CD4-positive, alpha-beta T cell treated with Interleukin-1 beta for 1 hour (primary cell): ENCODE measurements around the gene DUSP6.
A peak's percentile ranks its signal among the peaks of the same experiment; 100 is the strongest.

Experiments used
- DNase-seq, 2 donors: peaks; one replicate each; pipeline ENCODE4 v3.0.0-alpha.2; 2020 to 2022

DUSP6 gene

GRCh38 chr12:89352492-89353187 lies at the start of gene DUSP6:
DUSP6 (minus strand) TSS chr12:89352501; CDS start chr12:89352039, 462 bp downstream.
- peak; percentile 88 to 92 for DNase-seq

DNA sequence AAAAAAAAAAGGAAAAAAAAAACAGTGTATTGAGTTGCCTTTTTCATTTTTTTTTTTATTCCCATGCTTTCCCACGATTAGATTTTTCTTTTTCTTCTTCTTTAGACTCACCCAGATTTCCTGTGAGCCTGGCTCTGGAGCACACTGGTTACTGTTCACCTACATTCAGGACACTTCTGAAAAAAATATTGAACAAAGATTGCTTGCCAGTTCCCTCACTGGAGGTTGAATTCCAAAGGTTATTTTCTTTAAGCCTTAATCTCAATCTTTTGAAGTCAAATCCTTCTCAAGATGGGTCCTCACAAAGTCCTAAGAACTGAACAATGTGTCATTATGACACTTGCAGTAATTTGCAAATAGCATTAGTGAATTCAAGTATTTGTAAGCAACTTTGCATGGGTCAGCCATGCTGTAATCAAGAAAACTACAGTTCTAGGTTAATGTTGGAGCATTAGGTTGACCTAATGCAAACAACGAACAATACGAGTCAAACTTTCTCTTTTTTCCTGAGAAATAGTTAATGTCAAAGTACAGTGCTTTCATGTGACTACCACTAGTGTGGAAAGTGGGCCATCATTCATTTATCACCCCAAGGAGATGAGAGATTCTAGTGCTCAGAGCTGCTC lies 49.2 kb upstream of the DUSP6 start:
- DNase-seq = no peak

- DNase-seq = no peak
Measured at GRCh38 chr12:89400415-89400814, 48.1 kb upstream of the DUSP6 start.

- DNase-seq = no peak
Measured at GRCh38 chr12:89395712-89396111, 43.4 kb upstream of the DUSP6 start.

DNA sequence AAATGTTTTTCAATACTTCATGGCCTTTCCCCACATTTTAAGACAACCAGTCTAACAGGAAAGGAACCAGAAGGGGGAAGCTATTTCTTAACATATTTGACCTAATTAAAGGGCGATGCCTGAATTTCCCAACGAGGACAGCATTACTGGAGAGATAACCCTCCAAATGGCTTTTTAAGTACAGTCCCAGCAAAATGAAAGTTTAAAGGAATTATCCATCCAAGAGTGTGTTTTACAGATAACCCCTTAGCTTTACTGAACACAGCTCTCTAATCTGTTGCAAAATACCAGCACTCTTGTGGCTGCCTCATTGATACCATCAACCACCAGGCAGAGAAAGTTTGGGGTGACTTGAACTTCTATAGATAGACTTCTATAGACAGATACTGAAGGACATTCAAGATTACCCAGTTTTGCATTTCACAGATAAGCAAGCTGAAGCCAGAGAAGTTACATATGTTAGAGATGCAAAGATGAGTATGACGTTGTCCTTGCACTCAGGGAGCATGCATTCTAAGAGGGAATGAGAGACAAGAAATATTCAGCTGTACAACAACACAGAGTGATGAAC lies 41.3 kb upstream of the DUSP6 start:
- DNase-seq = no peak

DNA sequence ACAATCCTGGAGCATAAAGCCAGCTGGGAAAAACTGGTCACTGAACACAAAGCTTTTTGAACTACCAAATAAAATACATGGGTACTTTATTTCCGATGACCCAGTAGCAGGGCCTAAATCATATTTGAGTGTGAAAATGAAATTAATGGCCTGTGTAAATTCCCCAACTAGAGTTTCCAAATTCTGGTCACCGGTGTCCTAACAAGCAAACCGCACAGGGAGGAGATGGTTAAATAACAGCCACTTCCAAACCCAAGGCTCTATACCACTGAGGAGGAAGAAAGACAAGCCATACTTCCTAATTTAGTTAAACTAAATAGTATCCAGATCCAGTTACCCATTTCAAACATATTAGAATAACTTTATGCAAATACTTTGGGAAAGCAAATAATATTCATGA lies 40.1 kb upstream of the DUSP6 start:
- DNase-seq = no peak

- DNase-seq = no peak
Measured at GRCh38 chr12:89391726-89392336, 39.5 kb upstream of the DUSP6 start.

- peak in 1 of 2 donors; percentile 5 for DNase-seq
Measured at GRCh38 chr12:89390802-89391673, 38.7 kb upstream of the DUSP6 start.

GRCh38 chr12:89389755-89390661 lies 37.7 kb upstream of the DUSP6 start:
- no peak for DNase-seq

- DNase-seq = no peak
Measured at GRCh38 chr12:89386138-89386537, 33.8 kb upstream of the DUSP6 start.

GRCh38 chr12:89384807-89385206 lies 32.5 kb upstream of the DUSP6 start:
- DNase-seq = no peak

DNA sequence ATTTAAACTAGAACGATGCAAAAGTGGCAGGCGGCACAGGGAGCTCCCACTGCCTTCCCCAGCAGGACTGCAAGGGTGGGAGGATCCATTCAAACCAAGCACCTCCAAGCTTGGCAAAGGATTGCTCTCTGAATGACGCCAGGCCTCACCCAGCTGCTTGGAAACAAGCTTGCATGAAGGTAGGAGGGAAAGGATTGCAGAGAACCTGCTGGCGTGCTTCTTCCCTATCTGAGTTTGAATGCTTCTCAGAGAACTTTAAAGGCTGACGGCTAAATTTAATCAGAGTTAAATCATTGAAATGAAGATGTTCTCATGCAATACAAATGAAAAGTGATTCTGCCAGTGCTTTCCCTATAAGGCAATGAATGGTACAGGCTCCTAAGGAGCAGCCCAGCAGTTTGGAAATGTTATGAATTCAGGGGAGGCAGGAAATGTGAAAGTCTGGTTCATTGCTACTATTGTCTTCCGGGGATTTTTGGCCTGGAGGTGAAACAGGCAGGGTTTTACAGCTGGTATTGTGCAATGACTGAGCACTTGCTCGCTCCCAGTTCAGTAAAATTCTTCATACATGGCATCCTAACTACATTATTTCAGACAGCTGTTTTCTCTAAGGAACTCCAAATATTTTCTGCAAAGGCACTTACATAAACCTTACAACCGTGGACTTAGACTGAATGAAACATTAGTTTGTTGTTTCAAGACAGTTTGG lies 31.9 kb upstream of the DUSP6 start:
- no peak for DNase-seq

DNA sequence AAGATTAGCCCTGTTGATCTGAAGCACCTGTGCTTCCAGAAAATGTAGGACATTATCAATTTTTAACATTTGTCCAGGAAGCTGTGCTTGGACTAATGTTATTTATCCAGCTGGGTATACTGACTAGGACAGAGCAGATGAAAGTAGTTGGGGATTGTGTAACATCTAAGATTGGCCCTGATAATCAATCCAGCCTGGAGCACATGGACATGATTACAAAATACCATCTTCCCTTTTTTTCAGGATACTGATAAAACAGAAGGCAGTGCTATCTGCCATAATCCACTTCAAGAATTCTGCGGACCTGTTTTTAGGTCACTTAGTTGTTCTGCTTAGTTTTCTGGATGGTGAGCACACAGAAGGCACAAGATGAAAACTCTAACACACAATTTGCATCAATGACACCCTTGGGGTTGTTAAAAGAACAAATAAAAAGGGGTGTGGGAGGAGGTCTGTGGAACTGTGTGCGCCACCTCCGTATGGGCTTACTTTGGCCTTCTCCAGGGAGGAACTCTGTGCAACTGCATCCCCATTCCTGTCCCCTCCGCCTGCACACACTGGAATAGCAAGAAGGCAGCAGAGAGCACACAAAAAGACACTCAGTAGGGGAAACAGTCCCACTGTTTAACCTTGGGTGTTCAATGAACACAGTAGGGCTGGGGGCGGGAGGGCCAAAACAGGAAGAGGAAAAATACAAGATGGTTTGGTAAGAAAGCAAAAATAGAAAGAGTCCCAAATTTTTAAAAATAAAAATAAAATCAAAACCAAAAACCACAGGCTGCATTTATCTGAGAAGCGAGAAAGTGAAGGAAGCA lies 31.1 kb upstream of the DUSP6 start:
- no peak for DNase-seq

- no peak for DNase-seq
Measured at GRCh38 chr12:89382328-89382727, 30.0 kb upstream of the DUSP6 start.

DNA sequence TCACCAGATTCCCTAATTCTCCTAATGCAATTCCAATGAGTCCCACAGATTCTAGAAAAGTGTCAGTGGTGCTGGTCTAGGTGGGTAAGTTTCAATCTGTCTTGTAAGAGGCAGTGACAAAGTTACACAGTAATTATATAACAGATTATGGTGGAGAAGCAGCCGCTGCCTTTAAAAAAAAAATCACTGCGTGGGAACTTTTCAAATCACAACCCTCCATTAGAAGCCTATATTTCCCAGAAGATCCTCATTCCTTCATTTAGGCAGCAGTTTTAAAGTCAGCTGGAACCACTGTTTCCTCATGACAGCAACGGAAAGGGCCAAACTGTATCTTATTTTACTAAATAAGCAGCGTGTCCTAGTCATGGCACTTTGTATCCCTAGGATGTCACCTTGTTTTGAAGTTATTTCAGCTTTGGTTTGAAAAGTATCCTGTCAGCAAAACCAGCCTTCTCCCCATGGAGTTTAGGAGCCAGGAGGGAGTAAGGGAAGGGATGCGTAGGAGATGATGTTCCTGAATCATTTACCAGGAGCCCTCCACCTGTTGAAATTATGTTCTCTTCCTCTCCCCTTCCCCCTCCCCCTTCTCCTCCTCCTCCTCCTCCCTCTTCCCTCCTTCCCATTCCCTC lies 27.7 kb upstream of the DUSP6 start:
- no peak for DNase-seq

DNA sequence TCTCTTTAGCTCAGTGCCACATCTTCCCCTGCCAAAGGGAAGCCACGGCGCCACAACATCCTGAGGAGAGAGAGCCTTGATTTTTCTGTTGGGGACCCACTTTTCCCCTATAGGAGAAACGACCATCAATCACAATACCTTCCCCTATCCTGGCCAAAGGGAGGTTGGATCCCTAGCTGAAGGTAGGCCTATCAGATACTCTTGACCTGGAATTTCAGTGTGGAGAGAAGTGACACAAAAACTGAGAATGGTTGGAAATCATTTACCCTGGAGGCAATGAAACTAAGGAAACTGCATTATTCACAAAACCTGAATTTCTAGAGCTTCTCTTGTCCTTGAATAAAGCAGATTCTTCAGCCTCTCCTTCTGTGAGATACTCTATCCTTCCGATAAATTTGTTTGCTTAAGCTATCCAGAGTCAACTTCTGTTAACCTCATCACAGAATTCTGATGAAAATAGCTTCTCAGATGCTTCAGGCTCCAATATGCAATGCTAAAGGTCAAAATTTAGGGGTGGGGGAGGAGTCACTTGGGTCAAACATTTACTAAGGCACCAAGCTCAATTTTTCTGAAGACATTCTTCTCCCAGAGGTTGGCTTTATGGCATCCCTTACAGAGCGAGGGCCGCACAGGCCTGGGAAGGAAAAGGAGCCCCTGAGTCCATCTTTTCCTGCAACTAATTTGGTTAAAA lies 27.0 kb upstream of the DUSP6 start:
- no peak for DNase-seq

- DNase-seq = no peak
Measured at GRCh38 chr12:89376844-89377243, 24.5 kb upstream of the DUSP6 start.

DNA sequence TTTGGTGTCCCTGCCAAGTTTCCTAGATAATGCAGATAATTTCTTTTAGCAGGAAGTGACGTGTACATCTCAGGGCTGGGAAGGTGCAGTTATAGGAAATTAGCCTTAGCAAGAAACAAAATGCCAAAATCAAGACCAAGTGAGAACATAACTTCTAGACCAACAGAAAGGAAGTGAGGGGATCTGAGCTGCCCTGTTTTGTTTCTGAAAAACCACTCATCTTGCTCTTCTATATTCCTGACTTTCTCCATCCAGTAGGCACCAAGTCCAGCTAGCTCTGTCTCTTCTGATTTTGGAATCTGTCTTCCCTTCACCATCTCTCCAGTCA lies 23.9 kb upstream of the DUSP6 start:
- no peak for DNase-seq
